GM21447 (cell line): ENCODE data around the gene PYGO2.

Experiments
- ATAC-seq: cut with Tn5 transposase; IDR thresholded peaks from one replicate; pipeline ENCODE4 v1.9.1; 2021; ENCODE audit not compliant: unreplicated experiment

PYGO2 gene, protein sequence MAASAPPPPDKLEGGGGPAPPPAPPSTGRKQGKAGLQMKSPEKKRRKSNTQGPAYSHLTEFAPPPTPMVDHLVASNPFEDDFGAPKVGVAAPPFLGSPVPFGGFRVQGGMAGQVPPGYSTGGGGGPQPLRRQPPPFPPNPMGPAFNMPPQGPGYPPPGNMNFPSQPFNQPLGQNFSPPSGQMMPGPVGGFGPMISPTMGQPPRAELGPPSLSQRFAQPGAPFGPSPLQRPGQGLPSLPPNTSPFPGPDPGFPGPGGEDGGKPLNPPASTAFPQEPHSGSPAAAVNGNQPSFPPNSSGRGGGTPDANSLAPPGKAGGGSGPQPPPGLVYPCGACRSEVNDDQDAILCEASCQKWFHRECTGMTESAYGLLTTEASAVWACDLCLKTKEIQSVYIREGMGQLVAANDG

GRCh38 chr1:154961207-154962155, at the start of gene PYGO2:
Gene PYGO2 (minus strand): TSS chr1:154961782. CDS start chr1:154961576, 206 bp downstream.
- ATAC-seq, result peak; percentile 68

DNA sequence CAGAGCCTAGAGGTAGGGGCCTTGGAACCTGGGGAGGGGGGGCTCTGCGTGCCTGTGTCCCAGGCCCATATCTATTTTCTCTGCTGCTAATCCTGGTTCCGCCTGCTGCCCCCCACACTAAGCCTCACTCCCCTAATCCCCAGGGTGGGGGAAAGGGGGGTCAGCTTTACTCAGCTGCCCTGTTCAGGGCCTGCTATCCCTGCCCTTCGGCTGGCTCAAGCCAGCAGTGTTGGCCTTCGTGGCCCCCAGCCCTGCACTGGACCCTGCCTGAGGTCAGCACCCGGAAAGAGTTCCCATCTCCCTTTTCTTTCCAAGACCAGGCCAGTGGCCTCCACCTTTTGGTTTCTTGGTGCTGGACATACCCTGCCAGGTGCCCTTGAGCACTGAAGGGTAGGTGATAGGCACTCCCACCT, 49.4 kb upstream of the PYGO2 start:
- ATAC-seq, result no peak

DNA sequence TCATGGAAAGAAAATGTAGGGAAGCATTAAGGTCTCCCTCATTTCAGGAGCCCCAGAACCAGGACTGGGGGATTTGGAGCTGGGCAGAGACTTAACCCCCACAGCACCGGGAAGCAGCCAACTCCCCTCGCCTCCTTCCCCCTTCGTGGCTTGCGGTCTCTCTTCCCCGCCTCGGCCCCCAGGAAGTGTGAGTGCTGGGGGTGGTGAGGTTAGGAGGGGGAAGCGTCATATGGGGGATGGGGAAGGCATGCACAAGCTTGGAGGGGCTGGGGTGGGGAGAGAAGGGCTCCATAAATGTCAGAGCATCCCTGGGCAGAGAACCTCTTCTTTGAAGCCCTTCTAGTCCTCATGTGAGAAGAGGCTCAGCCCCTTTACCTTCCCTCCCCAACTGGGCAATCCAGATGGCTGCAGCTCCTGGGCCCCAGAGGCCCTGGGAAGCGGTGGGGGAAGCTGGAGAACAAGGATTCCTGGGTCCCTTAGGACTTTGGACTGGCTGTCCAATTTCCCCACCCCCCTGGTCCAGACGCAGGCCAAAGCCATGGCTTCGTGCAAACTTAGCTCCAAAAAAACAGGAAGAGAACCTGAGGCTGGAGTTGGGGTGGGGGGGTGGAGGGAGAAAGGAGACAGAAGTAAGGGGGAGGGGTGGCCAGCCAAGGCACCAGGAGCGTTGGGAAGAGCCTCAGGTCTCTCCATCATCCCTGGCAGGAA, 48.8 kb upstream of the PYGO2 start:
- no peak for ATAC-seq

DNA sequence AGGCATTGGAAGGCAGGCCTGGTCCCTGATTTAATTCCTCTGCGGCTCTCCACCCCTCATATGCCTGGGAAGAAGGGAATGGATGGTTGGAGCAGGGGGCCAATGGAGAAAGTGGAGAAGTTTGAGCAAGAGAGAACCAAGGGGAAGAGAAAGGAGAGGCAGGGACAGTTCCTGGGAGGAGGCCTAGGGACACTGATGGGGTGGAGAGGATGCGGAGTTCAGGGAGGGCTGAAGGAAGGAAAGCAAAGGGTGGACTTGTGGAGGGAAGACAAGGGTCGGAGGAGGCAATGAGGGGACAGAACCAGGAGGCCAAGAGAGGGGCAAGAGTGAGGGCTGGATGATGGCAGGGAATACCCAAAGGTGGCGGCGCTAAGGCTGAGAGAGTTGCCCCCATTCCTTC, 48.2 kb upstream of the PYGO2 start:
- no peak for ATAC-seq

- ATAC-seq, result no peak
Measured at GRCh38 chr1:155009221-155009711, 47.7 kb upstream of the PYGO2 start.

GRCh38 chr1:155008015-155008941, 46.7 kb upstream of the PYGO2 start:
- ATAC-seq, result no peak

DNA sequence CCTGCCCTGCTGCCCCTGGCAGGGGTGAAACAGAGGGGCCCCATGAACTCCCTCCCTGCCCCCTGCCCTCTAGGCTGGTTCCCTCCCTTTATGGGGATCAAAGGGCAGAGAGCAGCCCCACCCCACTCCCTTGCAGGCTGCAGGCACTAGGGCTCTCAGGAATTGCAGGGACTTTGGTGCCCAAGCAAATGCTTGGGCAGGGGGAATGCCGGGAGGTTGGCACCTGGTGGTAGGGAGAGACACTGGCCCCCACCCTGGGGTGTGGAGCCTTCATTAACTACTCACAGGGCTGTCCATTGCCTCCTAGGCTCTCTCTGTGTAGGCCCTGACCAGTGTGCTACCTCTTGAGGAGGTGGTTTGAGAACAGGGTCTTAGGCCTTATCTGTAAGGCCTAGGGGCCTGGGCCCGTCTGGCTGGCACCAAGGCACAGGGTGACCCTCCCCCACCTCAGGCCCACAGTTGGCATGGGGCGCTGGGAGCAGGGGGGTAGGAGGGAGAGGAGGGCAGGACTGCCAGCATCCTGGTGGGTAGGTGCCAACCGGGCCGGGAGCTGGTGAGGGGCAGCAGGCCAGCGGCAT, 45.8 kb upstream of the PYGO2 start:
- no peak for ATAC-seq

- ATAC-seq, result no peak
Measured at GRCh38 chr1:155006601-155007101, 45.1 kb upstream of the PYGO2 start.

GRCh38 chr1:155005076-155006011, 43.8 kb upstream of the PYGO2 start:
- no peak for ATAC-seq

- ATAC-seq, result no peak
Measured at GRCh38 chr1:155004352-155005075, 42.9 kb upstream of the PYGO2 start.

DNA sequence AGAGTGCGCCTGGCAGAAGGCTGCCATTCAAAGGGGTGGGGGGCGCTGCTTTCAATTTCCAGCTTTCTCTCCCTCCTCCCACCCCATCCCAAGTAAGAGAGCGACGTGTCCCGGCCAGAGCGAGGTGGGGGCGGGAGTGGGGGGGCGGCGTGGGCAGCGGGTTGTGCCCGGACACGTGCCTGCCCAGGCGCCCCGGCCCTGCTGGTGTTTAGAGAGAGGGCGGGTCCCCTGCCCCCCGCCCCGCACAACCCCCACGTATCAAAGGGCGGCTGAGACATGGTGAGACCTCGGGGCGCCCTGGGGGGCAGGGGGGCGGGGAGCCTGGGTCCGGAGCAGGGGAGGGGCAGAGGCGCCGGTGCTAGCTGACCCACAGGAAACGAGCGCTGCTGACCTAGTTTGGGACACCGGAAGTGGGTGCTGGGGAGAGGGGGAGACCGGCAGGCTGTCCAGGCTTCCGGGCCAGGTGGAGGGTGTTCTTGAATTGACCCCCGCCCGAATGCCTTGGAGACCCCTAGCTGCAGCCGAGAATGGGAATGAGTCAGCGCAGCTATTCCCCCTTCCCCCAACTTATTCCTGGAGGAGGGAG, 42.3 kb upstream of the PYGO2 start:
- ATAC-seq, result no peak

GRCh38 chr1:155003227-155003765, 41.7 kb upstream of the PYGO2 start:
- no peak for ATAC-seq

DNA sequence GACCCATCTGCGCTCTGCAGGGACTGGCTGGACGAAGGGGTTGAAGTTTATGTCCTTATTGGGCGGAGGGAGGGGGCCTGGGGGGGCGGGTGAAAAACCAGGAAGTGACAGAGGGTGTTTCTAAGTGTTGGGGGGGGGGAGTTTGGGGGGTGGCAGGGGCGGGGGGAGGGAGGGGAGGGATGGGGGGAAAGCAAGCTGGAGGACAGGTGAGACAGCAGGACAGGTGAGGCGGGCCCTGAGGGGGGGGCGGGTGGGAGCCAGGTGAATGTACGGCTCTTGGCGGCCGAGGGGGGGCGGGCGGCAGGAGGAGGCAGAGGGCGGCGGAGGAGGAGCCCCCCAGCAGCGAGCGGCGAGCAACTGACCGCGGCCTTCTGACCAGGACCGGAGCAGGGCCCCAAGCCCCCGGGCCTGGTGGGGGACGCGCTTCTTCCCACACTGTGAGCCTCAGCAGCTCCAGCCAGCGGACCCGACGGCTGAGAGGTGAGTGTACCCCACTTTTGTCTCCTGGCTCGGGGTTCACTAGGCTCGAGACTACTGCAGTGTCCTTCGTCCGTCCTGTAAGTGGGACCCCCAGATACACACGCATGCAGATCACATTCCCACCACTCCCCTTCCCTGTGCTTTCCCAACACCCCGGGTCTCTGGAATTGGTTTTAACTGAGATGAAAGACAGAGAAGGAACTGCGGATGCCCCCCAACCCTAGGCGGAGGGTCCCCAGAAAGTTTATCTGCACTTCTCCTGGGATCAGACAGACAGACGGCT, 41.1 kb upstream of the PYGO2 start, which contains the start of gene ZBTB7B:
Gene ZBTB7B (plus strand): TSS at position 339 of the 763 bp plus-strand sequence. CDS start 11,859 bp downstream, outside the sequence.
- ATAC-seq, result no peak

DNA sequence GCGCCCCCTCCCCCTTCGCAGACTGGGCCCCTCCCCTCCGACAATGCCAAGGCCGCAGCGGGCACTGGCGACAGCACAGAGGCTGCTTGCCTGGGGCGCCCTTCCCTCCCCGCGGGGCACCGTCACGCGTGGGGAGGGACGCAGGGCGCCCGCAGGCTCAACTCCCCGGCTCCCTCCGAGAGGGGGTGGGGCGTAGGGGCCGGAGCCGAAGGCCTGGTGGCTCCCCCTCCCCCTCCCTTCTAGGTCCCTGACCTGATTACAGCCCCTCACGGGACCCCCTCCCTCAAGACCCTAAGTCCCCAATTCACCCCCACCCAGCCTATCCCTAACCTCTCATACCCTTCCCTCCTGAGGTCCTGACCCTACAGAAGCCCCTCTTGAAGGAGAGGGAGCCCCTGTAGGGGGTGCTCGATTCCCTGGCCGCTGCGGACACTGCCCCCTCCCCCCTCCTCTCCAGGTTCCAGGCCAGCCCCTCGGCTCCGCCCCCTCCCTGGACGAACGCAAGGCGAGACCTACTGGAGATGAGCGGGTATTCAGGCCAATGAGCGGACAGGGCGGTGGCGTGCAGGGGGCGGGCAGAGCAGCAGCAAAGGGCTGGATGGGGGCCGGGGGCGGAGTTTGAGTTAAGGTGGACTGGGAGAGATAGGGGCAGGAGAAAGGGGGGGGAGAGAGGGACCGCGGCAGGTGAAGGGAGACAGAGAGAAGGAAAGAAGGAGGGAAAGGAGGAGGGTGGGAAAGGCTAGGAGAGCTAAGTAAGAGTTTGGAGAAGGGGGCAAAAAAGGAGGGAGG, 40.3 kb upstream of the PYGO2 start:
- peak; percentile 49 for ATAC-seq

GRCh38 chr1:155001425-155001674, 39.8 kb upstream of the PYGO2 start:
- no peak for ATAC-seq
